ENCODE data around the gene MTF2. TPM values are rescaled to one million over a fixed set of nuclear protein-coding genes. Genes with fewer than 3 reads are reported as not detected.

Gene MTF2
- polyA plus RNA-seq, 1 donor, result 30.6 TPM

DNA sequence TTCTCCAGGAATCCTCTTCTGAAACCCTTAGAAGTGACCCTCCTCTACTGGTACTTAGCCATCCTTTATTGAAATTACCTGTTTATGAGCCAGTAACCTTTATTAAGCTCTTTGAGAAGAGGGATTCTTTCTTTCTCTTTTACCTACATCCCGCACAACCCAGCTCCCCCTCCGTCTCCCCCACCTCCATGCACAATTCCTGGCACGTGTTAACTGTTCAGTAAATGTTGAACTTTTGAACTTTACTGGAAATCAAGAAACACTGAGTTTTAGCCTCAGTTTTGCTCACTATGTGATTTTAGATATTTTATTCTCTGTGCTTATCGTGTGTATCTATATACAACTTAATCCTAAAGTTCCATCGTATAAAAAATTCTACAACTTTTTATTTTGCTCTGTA, 99.3 kb downstream of the MTF2 start:
- Histone ChIP-seq H3K4me3 (ENCODE audit: low read length) (peak overlapping the region; percentile 96), H3K36me3 (ENCODE audit: control insufficient read depth, insufficient read depth, low read length) (peaks cover 2% of the 10 kb centered on the region), H3K4me1 (ENCODE audit: control insufficient read depth, insufficient read depth, low read length) (peaks cover 8% of the 10 kb centered on the region), H3K27ac (ENCODE audit: low read length) (no peak overlapping the region), H3K27me3 (ENCODE audit: control insufficient read depth, insufficient read depth, low read length) (no peaks in the 10 kb centered on the region), H3K9me3 (ENCODE audit: control insufficient read depth, low read depth, low read length) (no peaks in the 10 kb centered on the region)
- peak; percentile 9 to 56 for DNase-seq
- 47% methylated on average over 3 of the region's 5 CpGs for whole genome bisulfite sequencing (ENCODE audit: insufficient coverage, low lambda C conversion rate)

DNA sequence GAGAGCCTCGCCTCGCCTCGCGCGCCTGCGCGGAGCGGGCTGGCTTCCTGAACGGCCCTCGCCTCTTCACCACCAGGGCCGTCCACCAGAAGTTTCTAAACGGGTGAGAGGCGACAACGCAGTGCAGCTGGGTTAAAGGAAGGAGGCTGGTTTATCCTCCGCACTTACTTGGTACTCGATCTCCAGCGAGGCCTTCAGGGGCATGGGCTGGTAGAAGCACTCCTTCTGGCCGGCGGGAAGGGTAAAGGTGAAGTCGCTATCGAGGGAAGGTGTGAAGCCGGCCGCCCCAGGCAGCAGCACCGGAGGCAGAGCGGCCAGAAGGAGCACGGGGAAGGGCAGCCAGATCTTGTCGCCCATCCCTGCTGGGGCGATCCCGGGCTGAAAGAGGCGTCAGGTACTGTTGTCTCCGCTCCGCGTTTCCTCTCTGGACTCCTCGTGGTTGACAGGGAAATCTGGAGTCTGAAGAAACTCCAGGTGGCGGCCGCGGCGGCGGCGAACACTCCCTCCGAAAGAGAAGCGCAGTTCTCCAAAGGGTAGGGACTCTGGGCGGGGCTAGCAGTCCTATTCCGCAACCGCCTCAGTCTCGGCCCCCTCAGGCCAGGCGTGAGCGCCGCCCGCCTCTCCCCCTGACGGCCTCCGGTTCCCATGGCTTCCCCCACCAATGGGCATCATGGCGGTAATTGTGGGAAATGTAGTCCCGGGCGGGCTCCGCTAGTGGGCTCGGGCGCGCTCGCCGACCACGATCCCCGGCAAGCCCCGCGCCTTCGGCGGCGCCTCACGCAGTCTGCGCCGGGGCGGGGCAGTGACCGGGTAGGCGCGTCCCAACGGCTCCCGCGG, 101.0 kb downstream of the MTF2 start, which contains the start of gene TMED5:
TMED5 (minus strand) TSS at position 528 of the 837 bp plus-strand sequence; CDS start at position 357, 171 bp downstream.
- Histone ChIP-seq H3K36me3 (ENCODE audit: control insufficient read depth, insufficient read depth, low read length) (peaks cover 2% of the 10 kb centered on the region), H3K27ac (ENCODE audit: low read length) (peak within 1 kb of the TSS; percentile 98), H3K9me3 (ENCODE audit: control insufficient read depth, low read depth, low read length) (no peaks in the 10 kb centered on the region), H3K4me3 (ENCODE audit: low read length) (peak within 1 kb of the TSS; percentile 96), H3K4me1 (ENCODE audit: control insufficient read depth, insufficient read depth, low read length) (peaks cover 8% of the 10 kb centered on the region), H3K27me3 (ENCODE audit: control insufficient read depth, insufficient read depth, low read length) (no peaks in the 10 kb centered on the region)
- WGBS (ENCODE audit: insufficient coverage, low lambda C conversion rate), result 0% methylated on average over 1 of the region's 78 CpGs
- DNase-seq, result peak; percentile 99 to 100

DNA sequence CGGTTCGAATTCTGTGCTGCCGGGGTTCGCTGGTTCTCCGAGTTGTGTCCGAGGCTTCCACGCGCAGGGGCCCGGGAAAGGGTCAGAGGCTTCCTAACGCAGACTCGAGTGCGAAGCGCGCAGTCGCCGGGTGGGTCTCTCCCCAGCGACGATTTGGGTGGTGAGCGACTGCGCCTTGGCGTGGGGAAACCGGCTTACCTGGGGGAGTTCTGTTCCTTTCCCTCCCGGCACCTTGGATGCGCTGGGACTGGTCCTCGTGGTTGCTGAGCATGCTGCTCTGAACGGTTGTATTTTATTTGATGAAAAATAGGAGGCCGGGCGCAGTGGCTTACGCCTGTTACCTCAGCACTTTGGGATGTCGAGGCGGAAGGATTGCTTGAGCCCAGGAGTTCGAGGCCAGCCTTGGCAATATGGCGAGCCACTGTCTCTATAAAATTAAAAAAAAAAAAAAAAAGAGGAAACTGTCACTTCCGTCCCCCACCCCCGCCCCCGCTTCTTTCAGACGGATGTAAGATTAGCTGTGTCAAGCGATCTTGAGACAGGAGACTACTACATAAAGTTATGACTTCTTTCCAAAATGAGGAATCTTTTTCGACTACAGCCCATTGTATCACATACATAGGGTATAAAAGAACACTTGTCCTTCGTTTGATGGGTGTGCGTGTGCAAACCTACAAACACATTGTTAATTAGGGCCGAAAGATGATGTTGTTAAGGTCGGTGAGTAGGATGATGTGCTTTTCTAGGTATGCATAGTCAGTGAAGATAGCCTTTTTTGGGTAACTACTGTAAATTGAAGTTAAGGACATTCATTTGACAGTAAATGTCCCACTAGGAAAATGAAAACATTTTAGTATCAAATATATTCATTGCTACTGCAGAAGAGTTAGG, 101.9 kb downstream of the MTF2 start, which contains the start of gene CCDC18:
CCDC18 (plus strand) TSS at position 2 of the 891 bp plus-strand sequence. CDS start 2,638 bp downstream, outside the sequence.
- WGBS (ENCODE audit: insufficient coverage, low lambda C conversion rate), result no CpG with 5 or more reads among the region's 43 CpGs
- Histone ChIP-seq H3K27ac (ENCODE audit: low read length) (peak within 1 kb of the TSS; percentile 98), H3K36me3 (ENCODE audit: control insufficient read depth, insufficient read depth, low read length) (peaks cover under 1% of the 10 kb centered on the region), H3K27me3 (ENCODE audit: control insufficient read depth, insufficient read depth, low read length) (no peaks in the 10 kb centered on the region), H3K4me1 (ENCODE audit: control insufficient read depth, insufficient read depth, low read length) (peaks cover 8% of the 10 kb centered on the region), H3K9me3 (ENCODE audit: control insufficient read depth, low read depth, low read length) (no peaks in the 10 kb centered on the region), H3K4me3 (ENCODE audit: low read length) (peak within 1 kb of the TSS; percentile 96)
- DNase-seq, result no peak

- no peaks in the 10 kb centered on the region for H3K27me3 ChIP-seq (ENCODE audit: control insufficient read depth, insufficient read depth, low read length)
- H3K36me3 ChIP-seq (ENCODE audit: control insufficient read depth, insufficient read depth, low read length), result no peaks in the 10 kb centered on the region
- no peak overlapping the region for H3K27ac ChIP-seq (ENCODE audit: low read length)
- H3K9me3 ChIP-seq (ENCODE audit: control insufficient read depth, low read depth, low read length), result no peaks in the 10 kb centered on the region
- H3K4me3 ChIP-seq (ENCODE audit: low read length), result no peak overlapping the region
- H3K4me1 ChIP-seq (ENCODE audit: control insufficient read depth, insufficient read depth, low read length), result no peaks in the 10 kb centered on the region
- DNase-seq, result no peak
- WGBS (ENCODE audit: insufficient coverage, low lambda C conversion rate), result no CpG with 5 or more reads among the region's 1 CpG
Measured at GRCh38 chr1:93186667-93187066, 107.6 kb downstream of the MTF2 start.

Other genes starting within 250 kb of the MTF2 start
- 2,734 TPM for gene RPL5, start 247.2 kb upstream of the MTF2 start, polyA plus RNA-seq
- 15.9 TPM for gene DIPK1A, start 117.8 kb upstream of the MTF2 start, polyA plus RNA-seq
- gene TMED5, start 101.1 kb downstream of the MTF2 start, polyA plus RNA-seq, result 44.4 TPM
- gene CCDC18, start 101.4 kb downstream of the MTF2 start, polyA plus RNA-seq, result 6.4 TPM

Data from large intestine (tissue), 3 donors.